ENCODE data around the gene MYADML2.
"Not testable (repeated sequence)": the region's sequence is repeated elsewhere in the genome, so short reads cannot be mapped to it uniquely, and the experiment has no call there.

MYADML2 gene

GRCh38 chr17:81958633-81959342 is 11.8 kb upstream of the MYADML2 start:
- no peak for DNase-seq

GRCh38 chr17:81957691-81958432 is 10.8 kb upstream of the MYADML2 start:
- no peak for DNase-seq

GRCh38 chr17:81956607-81957589 is 9.9 kb upstream of the MYADML2 start:
- DNase-seq = no peak

GRCh38 chr17:81955756-81956544 is 8.9 kb upstream of the MYADML2 start:
- DNase-seq = no peak

- no peak for DNase-seq
Observed at GRCh38 chr17:81955058-81955681, 8.1 kb upstream of the MYADML2 start.

GRCh38 chr17:81954131-81955057 is 7.4 kb upstream of the MYADML2 start:
- no peak for DNase-seq

- DNase-seq = not testable (repeated sequence)
Observed at GRCh38 chr17:81953443-81953842, 6.4 kb upstream of the MYADML2 start.

- no peak for DNase-seq
Observed at GRCh38 chr17:81952792-81953228, 5.8 kb upstream of the MYADML2 start.

- no peak for DNase-seq
Observed at GRCh38 chr17:81951785-81952684, 5.0 kb upstream of the MYADML2 start.

GRCh38 chr17:81950501-81950900 is 3.5 kb upstream of the MYADML2 start:
- DNase-seq = no peak

- no peak for DNase-seq
Observed at GRCh38 chr17:81948635-81949378, 1.8 kb upstream of the MYADML2 start.

GRCh38 chr17:81944858-81945257 is 2.2 kb downstream of the MYADML2 start:
- DNase-seq = no peak

GRCh38 chr17:81942167-81942553 is 4.9 kb downstream of the MYADML2 start:
- DNase-seq = no peak

- no peak for DNase-seq
Observed at GRCh38 chr17:81941484-81942166, 5.4 kb downstream of the MYADML2 start.

GRCh38 chr17:81940538-81941483 is 6.2 kb downstream of the MYADML2 start:
- no peak for DNase-seq

- DNase-seq = no peak
Observed at GRCh38 chr17:81939881-81940385, 7.1 kb downstream of the MYADML2 start.

GRCh38 chr17:81939218-81939617 is 7.8 kb downstream of the MYADML2 start:
- DNase-seq = no peak
